ENCODE results near the gene PTGDS. TPM values are rescaled to one million over a fixed set of nuclear protein-coding genes. Genes with fewer than 3 reads are reported as not detected.

PTGDS gene
- total RNA-seq, 3 donors from 2014 or later (not counting 1 experiment from before 2014, with no cell fraction given) = 157 to 361 (median 296) TPM

GRCh38 chr9:137030006-137030405 is 52.7 kb downstream of the PTGDS start:
- Mint-ChIP-seq H3K4me3 (peak overlapping the region; percentile 91), H3K9me3 (no peaks in the 10 kb centered on the region), H3K27ac (peak overlapping the region; percentile 88 to 91), H3K27me3 (ENCODE audit: low read depth in 2 of 2) (no peaks in the 10 kb centered on the region), H3K36me3 (no peaks in the 10 kb centered on the region), H3K4me1 (peaks cover 39 to 75% of the 10 kb centered on the region in 2 donors)
- 15% methylated on average over 15 of the region's 15 CpGs for WGBS (ENCODE audit: insufficient coverage)
- DNase-seq = peak in 1 of 2 donors; percentile 44
- ATAC-seq = no peak
- Histone ChIP-seq H3K4me3 (ENCODE audit: low read length) (peak overlapping the region; percentile 68), H3K9me3 (ENCODE audit: control insufficient read depth, insufficient read depth, low read length) (no peaks in the 10 kb centered on the region), H3K27me3 (ENCODE audit: control insufficient read depth, insufficient read depth, low read length) (no peaks in the 10 kb centered on the region), H3K4me1 (ENCODE audit: control insufficient read depth, insufficient read depth, low read length) (peaks cover 92% of the 10 kb centered on the region), H3K27ac (ENCODE audit: low read length) (peak overlapping the region; percentile 73), H3K36me3 (ENCODE audit: control insufficient read depth, insufficient read depth, low read length) (no peaks in the 10 kb centered on the region)
- intact Hi-C loops (cut with micrococcal nuclease) = no loop called here
- no peak for TF ChIP-seq CTCF (IDR thresholded peaks at IDR 0.05)

GRCh38 chr9:137030538-137031527 is 53.5 kb downstream of the PTGDS start:
- Mint-ChIP-seq H3K4me3 (peak overlapping the region; percentile 85), H3K27me3 (ENCODE audit: low read depth in 2 of 2) (no peaks in the 10 kb centered on the region), H3K9me3 (no peaks in the 10 kb centered on the region), H3K36me3 (no peaks in the 10 kb centered on the region), H3K4me1 (peaks cover 44 to 79% of the 10 kb centered on the region in 2 donors), H3K27ac (peak overlapping the region; percentile 88 to 91)
- Histone ChIP-seq H3K27me3 (ENCODE audit: control insufficient read depth, insufficient read depth, low read length) (no peaks in the 10 kb centered on the region), H3K27ac (ENCODE audit: low read length) (peak overlapping the region; percentile 73), H3K4me1 (ENCODE audit: control insufficient read depth, insufficient read depth, low read length) (peaks cover 92% of the 10 kb centered on the region), H3K36me3 (ENCODE audit: control insufficient read depth, insufficient read depth, low read length) (no peaks in the 10 kb centered on the region), H3K9me3 (ENCODE audit: control insufficient read depth, insufficient read depth, low read length) (no peaks in the 10 kb centered on the region), H3K4me3 (ENCODE audit: low read length) (peak overlapping the region; percentile 68)
- peak; percentile 4 to 23 (median 23) for ATAC-seq
- intact Hi-C loops (cut with micrococcal nuclease) = no loop called here
- 46% methylated on average over 63 of the region's 65 CpGs for WGBS (ENCODE audit: insufficient coverage)
- DNase-seq = peak; percentile 56 to 67
- TF ChIP-seq CTCF (IDR thresholded peaks at IDR 0.05) = no peak

Other genes with a start within 250 kb of the PTGDS start
- not detected for gene LCN10, start 234.6 kb upstream of the PTGDS start, total RNA-seq
- gene LCN6, start 229.0 kb upstream of the PTGDS start, total RNA-seq = not detected
- not detected for gene LCN8, start 219.3 kb upstream of the PTGDS start, total RNA-seq
- gene LCN15, start 213.0 kb upstream of the PTGDS start, total RNA-seq = not detected
- gene TMEM141, start 186.2 kb upstream of the PTGDS start, total RNA-seq = 10 to 100 TPM; 22.4 to 26.9 (median 26.6) TPM
- gene CCDC183, start 181.2 kb upstream of the PTGDS start, total RNA-seq = under 1 TPM; 0.56 to 0.75 (median 0.65) TPM
- gene RABL6, start 169.6 kb upstream of the PTGDS start, total RNA-seq = 10 to 100 TPM; 72.7 to 82.5 (median 75.9) TPM
- gene AJM1, start 135.0 kb upstream of the PTGDS start, total RNA-seq = 10 to 100 TPM; 26.6 to 35.6 (median 31.5) TPM
- 10 to 100 TPM; 63.5 to 69.8 (median 67.7) TPM for gene PHPT1, start 128.1 kb upstream of the PTGDS start, total RNA-seq
- 1 to 10 TPM; 4.6 to 6.5 (median 5.8) TPM for gene MAMDC4, start 125.2 kb upstream of the PTGDS start, total RNA-seq
- gene EDF1, start 111.2 kb upstream of the PTGDS start, total RNA-seq = 100 to 1,000 TPM; 208 to 255 (median 227) TPM
- 10 to 100 TPM; 17.4 to 35.5 (median 25.0) TPM for gene TRAF2, start 91.0 kb upstream of the PTGDS start, total RNA-seq
- gene FBXW5, start 32.8 kb upstream of the PTGDS start, total RNA-seq = 100 to 1,000 TPM; 117 to 144 (median 136) TPM
- gene C8G, start 32.3 kb upstream of the PTGDS start, total RNA-seq = 1 to 10 TPM; 3.9 to 8.5 (median 7.3) TPM
- 10 to 100 TPM in 1 of 3 donors, 1 to 10 TPM in 2; 9.2 to 11.3 (median 9.8) TPM for gene LCN12, start 25.2 kb upstream of the PTGDS start, total RNA-seq
- gene LCNL1, start 5.5 kb downstream of the PTGDS start, total RNA-seq = 1 to 10 TPM; 4.9 to 8.4 (median 8.2) TPM
- 100 to 1,000 TPM; 161 to 188 (median 161) TPM for gene PAXX, start 14.9 kb downstream of the PTGDS start, total RNA-seq
- gene CLIC3, start 19.1 kb downstream of the PTGDS start, total RNA-seq = 100 to 1,000 TPM; 144 to 286 (median 161) TPM
- 100 to 1,000 TPM; 356 to 416 (median 357) TPM for gene ABCA2, start 50.7 kb downstream of the PTGDS start, total RNA-seq
- 1 to 10 TPM in 2 of 3 donors, under 1 TPM in 1; 0.99 to 5.1 (median 3.9) TPM for gene FUT7, start 54.6 kb downstream of the PTGDS start, total RNA-seq
- gene NPDC1, start 68.7 kb downstream of the PTGDS start, total RNA-seq = 1 to 10 TPM in 2 of 3 donors, under 1 TPM in 1; 0.87 to 5.6 (median 3.4) TPM
- not detected for gene ENTPD2, start 76.6 kb downstream of the PTGDS start, total RNA-seq
- gene SAPCD2, start 93.1 kb downstream of the PTGDS start, total RNA-seq = 1 to 10 TPM in 2 of 3 donors, under 1 TPM in 1; 0.59 to 2.6 (median 1.0) TPM
- gene UAP1L1, start 100.0 kb downstream of the PTGDS start, total RNA-seq = 10 to 100 TPM; 10.5 to 25.8 (median 19.3) TPM
- 10 to 100 TPM; 75.1 to 99.4 (median 80.4) TPM for gene MAN1B1, start 109.5 kb downstream of the PTGDS start, total RNA-seq
- 100 to 1,000 TPM; 233 to 264 (median 251) TPM for gene DPP7, start 137.2 kb downstream of the PTGDS start, total RNA-seq
- not detected for gene GRIN1, start 161.7 kb downstream of the PTGDS start, total RNA-seq
- gene LRRC26, start 192.5 kb downstream of the PTGDS start, total RNA-seq = not detected
- not detected for gene TMEM210, start 194.6 kb downstream of the PTGDS start, total RNA-seq
- 100 to 1,000 TPM; 146 to 172 (median 171) TPM for gene ANAPC2, start 211.1 kb downstream of the PTGDS start, total RNA-seq
- gene SSNA1, start 211.2 kb downstream of the PTGDS start, total RNA-seq = 10 to 100 TPM; 45.1 to 53.5 (median 52.2) TPM
- gene TPRN, start 223.2 kb downstream of the PTGDS start, total RNA-seq = 10 to 100 TPM in 1 of 3 donors, 1 to 10 TPM in 2; 8.2 to 10.6 (median 8.4) TPM
- 10 to 100 TPM; 22.1 to 30.5 (median 27.1) TPM for gene TMEM203, start 228.1 kb downstream of the PTGDS start, total RNA-seq
- 10 to 100 TPM; 31.1 to 36.0 (median 31.9) TPM for gene NDOR1, start 228.2 kb downstream of the PTGDS start, total RNA-seq
- gene RNF208, start 244.7 kb downstream of the PTGDS start, total RNA-seq = 1 to 10 TPM in 1 of 3 donors, under 1 TPM in 2; 0.82 to 1.6 (median 0.93) TPM
- gene CYSRT1, start 247.7 kb downstream of the PTGDS start, total RNA-seq = under 1 TPM in 1 of 3 donors, not detected in 2; 0.38 TPM
- gene RNF224, start 250.0 kb downstream of the PTGDS start, total RNA-seq = not detected

Measured in natural killer cell (primary cell).